Skeletal muscle cell (primary cell): ENCODE measurements around the gene NOTCH3.

Experiments used
- DNase-seq: peaks from one replicate; pipeline ENCODE4 v3.0.0-alpha.2; 2010; ENCODE audit warnings: low read depth
- H3K4me3 ChIP-seq: 2 replicates; pipeline ENCODE4 v1.5.1; 2011; ENCODE audit warnings: low read depth, mild to moderate bottlenecking, control low read depth, low read length, moderate library complexity

Gene NOTCH3

DNA sequence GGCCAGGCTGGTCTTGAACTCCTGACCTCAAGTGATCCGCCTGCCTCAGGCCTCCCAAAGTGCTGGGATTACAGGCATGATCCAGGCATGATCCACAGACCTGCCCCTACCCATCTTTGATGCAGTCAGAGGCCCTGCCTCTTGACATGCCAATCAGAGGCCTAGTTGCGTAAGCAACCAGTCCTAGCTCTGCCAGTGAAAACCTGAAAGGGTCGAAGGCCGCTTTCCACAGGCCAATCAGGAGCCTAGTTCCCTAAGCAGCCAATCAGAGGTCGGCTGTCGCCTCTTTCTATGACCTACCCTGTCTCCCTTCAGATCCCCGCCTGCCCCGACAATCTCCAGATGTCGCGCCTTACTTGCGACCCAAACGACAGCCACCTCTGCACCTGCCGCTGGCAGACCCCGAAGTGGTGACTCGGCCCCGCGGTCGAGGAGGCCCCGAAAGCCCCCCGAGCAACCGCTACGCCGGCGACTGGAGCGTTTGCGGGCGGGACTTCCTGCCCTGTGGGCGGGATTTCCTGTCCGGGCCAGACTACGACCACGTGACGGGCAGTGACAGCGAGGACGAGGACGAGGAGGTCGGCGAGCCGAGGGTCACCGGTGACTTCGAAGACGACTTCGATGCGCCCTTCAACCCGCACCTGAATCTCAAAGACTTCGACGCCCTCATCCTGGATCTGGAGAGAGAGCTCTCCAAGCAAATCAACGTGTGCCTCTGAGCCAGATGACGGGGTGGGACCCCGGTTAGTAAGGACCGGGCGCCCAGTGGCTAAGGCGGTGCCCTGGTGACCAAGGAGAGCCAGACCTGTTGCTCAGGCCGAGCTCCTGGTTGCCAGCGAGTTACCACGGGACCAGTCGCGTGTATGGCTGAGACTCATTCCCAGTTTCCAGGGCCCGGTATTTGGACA lies 87.3 kb downstream of the NOTCH3 start:
- no peak for DNase-seq
- no peak overlapping the region for H3K4me3 ChIP-seq

DNA sequence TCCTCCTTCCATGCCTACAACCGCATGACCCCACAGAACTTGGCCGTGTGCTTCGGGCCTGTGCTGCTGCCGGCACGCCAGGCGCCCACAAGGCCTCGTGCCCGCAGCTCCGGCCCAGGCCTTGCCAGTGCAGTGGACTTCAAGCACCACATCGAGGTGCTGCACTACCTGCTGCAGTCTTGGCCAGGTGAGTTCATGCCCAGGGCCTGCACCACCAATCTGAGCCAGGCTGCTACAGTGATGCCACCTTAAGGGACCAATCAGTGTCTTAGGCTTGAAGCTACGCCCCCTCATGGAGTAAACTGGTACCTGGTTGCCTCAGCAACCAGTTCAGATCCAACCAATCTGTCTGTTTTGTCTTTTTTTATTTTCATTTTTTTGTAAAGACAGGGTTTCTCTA lies 88.4 kb downstream of the NOTCH3 start:
- H3K4me3 ChIP-seq: no peak overlapping the region
- DNase-seq: no peak

DNA sequence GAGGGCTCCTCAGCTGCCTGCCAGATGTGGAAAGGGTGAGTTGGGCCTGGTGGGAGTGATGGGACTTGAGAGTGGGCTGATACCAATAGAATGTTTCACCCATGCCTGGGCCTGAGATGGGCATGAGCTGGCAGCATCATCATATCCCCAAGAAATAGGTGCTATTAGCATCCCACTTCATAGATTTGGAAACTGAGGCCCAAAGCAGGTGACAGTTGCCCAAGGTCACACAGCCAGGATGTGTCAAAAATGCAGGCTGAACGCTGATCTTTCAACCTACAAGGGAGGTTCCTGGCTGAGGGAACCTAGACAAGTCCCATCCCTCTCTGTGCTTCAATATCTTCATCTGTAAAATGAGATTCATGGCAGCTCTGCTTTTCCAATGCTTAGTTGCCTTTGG lies 89.0 kb downstream of the NOTCH3 start:
- H3K4me3 ChIP-seq: no peak overlapping the region

DNA sequence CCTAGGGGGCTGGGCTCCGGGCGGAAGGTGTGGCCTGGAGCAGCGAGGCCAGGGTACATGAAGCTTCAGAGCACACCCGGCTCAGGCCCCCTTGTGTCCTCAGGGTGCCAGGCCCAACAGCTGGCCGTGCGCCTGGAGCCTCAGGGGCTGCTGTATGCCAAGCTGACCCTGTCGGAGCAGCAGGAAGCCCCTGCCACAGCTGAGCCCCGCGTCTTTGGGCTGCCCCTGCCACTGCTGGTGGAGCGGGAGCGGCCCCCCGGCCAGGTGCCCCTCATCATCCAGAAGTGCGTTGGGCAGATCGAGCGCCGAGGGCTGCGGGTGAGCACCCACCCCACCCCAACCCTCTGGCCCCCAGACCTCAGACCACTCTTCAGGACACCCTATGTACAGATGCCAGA lies 90.4 kb downstream of the NOTCH3 start:
- no peak for DNase-seq
- H3K4me3 ChIP-seq: no peak overlapping the region

More for the DNA sequence above, 89.0 kb downstream of the NOTCH3 start:
- no peak for DNase-seq

DNA sequence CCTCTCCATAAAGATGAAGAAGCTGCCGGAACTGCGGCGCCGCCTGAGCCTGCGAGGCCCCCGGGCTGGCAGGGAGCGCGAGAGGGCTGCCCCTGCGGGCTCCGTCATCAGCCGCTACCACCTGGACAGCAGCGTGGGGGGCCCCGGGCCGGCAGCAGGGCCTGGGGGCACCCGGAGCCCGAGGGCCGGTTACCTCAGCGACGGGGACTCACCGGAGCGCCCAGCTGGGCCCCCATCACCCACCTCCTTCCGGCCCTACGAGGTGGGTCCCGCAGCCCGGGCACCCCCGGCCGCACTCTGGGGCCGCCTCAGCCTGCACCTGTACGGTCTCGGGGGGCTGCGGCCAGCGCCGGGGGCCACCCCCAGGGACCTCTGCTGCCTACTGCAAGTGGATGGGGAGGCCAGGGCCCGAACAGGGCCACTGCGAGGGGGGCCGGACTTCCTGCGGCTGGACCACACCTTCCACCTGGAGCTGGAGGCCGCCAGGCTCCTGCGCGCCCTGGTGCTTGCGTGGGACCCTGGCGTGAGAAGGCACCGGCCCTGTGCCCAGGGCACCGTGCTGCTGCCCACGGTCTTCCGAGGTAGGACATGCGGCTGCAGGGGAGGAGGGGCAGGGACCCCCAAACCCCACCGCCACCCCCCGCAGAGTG lies 90.9 kb downstream of the NOTCH3 start:
- H3K4me3 ChIP-seq: no peak overlapping the region
- DNase-seq: no peak
